Right lobe of liver (tissue), 6 donors: ENCODE measurements around the gene FLT1. TPM values are rescaled to one million over a fixed set of nuclear protein-coding genes. Genes with fewer than 3 reads are reported as not detected.

ENCODE experiments used
- ATAC-seq, 4 donors: fragments of 200-7000 bp; cut with Tn5 transposase; one replicate each; pipeline ENCODE4 v1.9.1; 2020; ENCODE audit warnings: mild to moderate bottlenecking in 4 of 4, moderate library complexity in 4 of 4
- DNase-seq, 3 donors: peaks; one replicate each; pipeline ENCODE4 v3.0.0-alpha.2; 2020
- H3K27ac ChIP-seq, 3 donors: fragments of 200-600 bp; one replicate each; pipeline ENCODE4 v1.8.0; 2022
- H3K27me3 ChIP-seq, 2 donors: fragments of 200-600 bp; one replicate each; pipeline ENCODE4 v1.8.0; 2022
- H3K36me3 ChIP-seq, 4 donors: fragments of 200-600 bp; sonication (generic) in 1 of 4; one replicate each; pipeline versions ENCODE4 v1.5.1 to v1.8.0; 2017 to 2022; ENCODE audit warnings: control low read depth in 1 of 4
- H3K4me1 ChIP-seq, 4 donors: fragments of 200-600 bp; sonication (generic) in 1 of 4; one replicate each; pipeline versions ENCODE4 v1.5.1 to v1.8.0; 2017 to 2022; ENCODE audit warnings: control low read depth in 1 of 4
- H3K4me3 ChIP-seq, 3 donors: fragments of 200-600 bp; one replicate each; pipeline ENCODE4 v1.8.0; 2022
- H3K9me3 ChIP-seq, 4 donors: fragments of 200-600 bp; sonication (generic) in 1 of 4; one replicate each; pipeline versions ENCODE4 v1.5.1 to v1.8.0; 2017 to 2022; ENCODE audit warnings: control low read depth in 1 of 4
- POLR2A ChIP-seq: fragments of 450-650 bp; IDR thresholded peaks from one replicate; pipeline ENCODE4 v1.6.1; 2017; ENCODE audit warnings: antibody characterized with exemption, mild to moderate bottlenecking
- WGBS: methylation state at CpG from one replicate; pipeline ENCODE4 v1.1.6; 2018; ENCODE audit warnings: low coverage, low lambda C conversion rate; ENCODE audit not compliant: insufficient coverage; ENCODE audit errors: missing lambda C conversion rate; 5-methylcytosine and 5-hydroxymethylcytosine counted together
- intact Hi-C, 2 donors: fragments of 100-400 bp; cut with DNase I; formaldehyde crosslinking; loops; one replicate each; pipeline versions ENCODE4 v1.11.2 to v1.14.1; 2022
- total RNA-seq, 6 experiments: library from RNA; depleted of rRNA in 2 of 6; stranded (reverse); fragments of >200 nt in 2 of 6; fragmentation: NEBNext Ultra II Directional in 3 of 6; extraction: Animal tissue kit (Norgen Biotek cat#: 25700) in 3 of 6; gene quantifications; one replicate each; pipeline versions ENCODE4 v1.1.0 to v1.2.4, GENCODE V29; 2016 to 2023
- TF ChIP-seq, protein P1 (sequence below), 4 donors: fragments of 200-600 bp in 3 of 4; fragments of 450-650 bp in 1 of 4; IDR thresholded peaks; one replicate each; pipeline versions ENCODE4 v1.5.1 to v1.8.0; 2016 to 2022; ENCODE audit warnings: antibody characterized with exemption in 4 of 4, mild to moderate bottlenecking in 2 of 4
- donor health status: DM: no; HTN: yes; CAD: no.
- donor health status: DM: no; HTN: no; CAD: no.
- donor health status: DM: no; HTN: no; CAD: no.
- donor health status: DM: no; HTN: yes; CAD: no.
- donor health status: DM: no; HTN: yes; CAD: no.

The FLT1 gene
- total RNA-seq, 6 experiments from 2014 or later: 10.6 to 66.4 (median 20.5) TPM

DNA sequence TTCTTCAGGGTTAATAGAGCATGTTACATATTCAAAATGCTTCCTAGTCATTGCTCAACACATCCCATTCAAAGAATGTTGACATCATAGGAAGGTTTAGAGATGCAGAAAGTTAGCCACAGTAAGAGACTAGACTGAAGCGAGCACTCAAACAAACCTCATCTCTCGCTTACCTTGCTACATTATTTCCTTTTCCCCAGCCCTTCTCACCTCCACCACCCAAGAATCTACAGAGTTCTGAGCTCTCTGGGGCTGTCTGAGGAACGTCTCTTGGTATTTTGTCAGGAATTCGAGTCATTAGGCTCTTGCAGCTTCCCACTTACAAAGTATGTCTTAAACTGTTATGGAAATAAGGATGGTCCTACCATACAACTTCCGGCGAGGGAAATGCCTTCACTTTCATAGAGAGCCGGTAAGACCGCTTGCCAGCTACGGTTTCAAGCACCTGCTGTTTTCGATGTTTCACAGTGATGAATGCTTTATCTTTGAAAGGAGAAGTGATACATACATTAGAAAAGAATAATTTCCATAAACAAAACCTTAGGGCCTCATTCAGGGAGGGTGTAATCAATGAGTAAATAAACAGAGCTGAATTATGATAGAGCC is 65.1 kb downstream of the FLT1 start:
- ATAC-seq (no peak), DNase-seq (no peak)
- H3K4me1 ChIP-seq: no peaks in the 10 kb centered on the region
- H3K27me3 ChIP-seq: peaks cover 0 to 6% of the 10 kb centered on the region in 2 donors
- WGBS: 59% methylated on average over 10 of the region's 10 CpGs
- no peaks in the 10 kb centered on the region for H3K36me3 ChIP-seq
- no peak overlapping the region for H3K27ac ChIP-seq
- no peak overlapping the region for H3K4me3 ChIP-seq
- no peaks in the 10 kb centered on the region for H3K9me3 ChIP-seq
- intact Hi-C loops: no loop called here
- TF ChIP-seq, protein P1, sequence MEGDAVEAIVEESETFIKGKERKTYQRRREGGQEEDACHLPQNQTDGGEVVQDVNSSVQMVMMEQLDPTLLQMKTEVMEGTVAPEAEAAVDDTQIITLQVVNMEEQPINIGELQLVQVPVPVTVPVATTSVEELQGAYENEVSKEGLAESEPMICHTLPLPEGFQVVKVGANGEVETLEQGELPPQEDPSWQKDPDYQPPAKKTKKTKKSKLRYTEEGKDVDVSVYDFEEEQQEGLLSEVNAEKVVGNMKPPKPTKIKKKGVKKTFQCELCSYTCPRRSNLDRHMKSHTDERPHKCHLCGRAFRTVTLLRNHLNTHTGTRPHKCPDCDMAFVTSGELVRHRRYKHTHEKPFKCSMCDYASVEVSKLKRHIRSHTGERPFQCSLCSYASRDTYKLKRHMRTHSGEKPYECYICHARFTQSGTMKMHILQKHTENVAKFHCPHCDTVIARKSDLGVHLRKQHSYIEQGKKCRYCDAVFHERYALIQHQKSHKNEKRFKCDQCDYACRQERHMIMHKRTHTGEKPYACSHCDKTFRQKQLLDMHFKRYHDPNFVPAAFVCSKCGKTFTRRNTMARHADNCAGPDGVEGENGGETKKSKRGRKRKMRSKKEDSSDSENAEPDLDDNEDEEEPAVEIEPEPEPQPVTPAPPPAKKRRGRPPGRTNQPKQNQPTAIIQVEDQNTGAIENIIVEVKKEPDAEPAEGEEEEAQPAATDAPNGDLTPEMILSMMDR (IDR thresholded peaks at IDR 0.05): no peak
- no peak for TF ChIP-seq POLR2A

DNA sequence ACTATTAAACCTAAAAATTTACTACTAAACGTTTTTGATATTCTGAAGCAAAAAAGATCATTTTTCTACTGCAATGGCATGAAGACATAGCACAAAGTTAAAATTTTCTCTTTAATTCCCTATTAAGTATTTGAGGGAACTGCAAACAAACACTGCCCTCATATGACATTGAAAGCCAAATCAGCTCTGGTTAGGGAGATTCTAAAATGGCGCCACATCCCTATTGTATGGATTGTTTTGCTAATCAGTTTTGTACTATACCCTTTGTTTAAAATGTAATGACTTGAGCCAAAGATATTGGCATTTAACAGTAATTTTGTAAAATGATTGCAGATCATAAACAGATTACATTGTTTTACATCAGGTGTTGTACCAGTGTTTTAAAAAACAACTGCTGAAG is 65.8 kb downstream of the FLT1 start:
- Histone ChIP-seq H3K9me3 (no peaks in the 10 kb centered on the region), H3K27ac (no peak overlapping the region), H3K36me3 (no peaks in the 10 kb centered on the region), H3K4me3 (no peak overlapping the region), H3K27me3 (peaks cover 0 to 6% of the 10 kb centered on the region in 2 donors), H3K4me1 (no peaks in the 10 kb centered on the region)
- WGBS: 48% methylated on average over 2 of the region's 2 CpGs
- intact Hi-C loops: no loop called here
- ATAC-seq (no peak), DNase-seq (no peak)
- no peak for TF ChIP-seq POLR2A
- TF ChIP-seq, protein P1 (IDR thresholded peaks at IDR 0.05): no peak

DNA sequence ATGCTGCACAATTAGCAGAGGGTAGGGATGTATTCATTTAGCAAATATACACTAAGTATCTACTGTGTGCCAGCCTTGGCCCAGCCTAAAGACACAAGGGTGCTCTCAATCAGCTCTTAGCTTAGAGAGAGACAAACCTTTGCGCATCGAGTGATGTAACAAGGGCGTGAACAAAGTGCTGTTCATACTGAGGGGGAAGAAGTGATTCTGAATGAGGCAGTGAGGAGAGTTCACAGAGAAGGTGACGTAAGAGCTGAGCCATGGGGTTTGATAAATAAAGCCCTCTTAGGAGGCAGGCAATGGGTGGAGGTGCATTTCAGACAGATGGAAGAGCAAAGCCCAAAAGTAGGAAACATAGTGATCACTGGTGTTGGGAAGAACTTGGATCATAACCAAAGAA is 68.5 kb downstream of the FLT1 start:
- ATAC-seq: no peak
- intact Hi-C loops: no loop called here
- no peak for TF ChIP-seq POLR2A
- TF ChIP-seq, protein P1 (IDR thresholded peaks at IDR 0.05): no peak

DNA sequence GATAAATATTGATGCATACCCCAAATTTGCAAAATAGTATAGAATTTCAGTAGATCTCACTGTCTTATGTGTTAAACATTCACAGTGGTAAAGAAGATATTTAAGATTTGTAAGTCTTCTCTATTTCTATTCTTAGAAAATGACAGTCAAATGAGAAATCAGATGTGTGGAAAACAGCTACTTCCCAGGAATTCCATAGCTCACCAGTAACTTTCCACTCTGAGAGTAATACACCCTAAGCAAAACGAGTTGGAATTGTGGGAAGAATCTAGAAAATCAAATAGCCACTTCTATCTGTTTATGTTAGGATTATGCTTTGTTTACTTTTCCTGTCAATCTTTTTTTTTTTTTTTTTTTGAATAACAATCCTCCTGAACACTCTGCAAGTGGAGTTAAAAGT is 69.1 kb downstream of the FLT1 start:
- Histone ChIP-seq H3K4me1 (no peaks in the 10 kb centered on the region), H3K27ac (no peak overlapping the region), H3K9me3 (no peaks in the 10 kb centered on the region), H3K27me3 (no peaks in the 10 kb centered on the region), H3K36me3 (no peaks in the 10 kb centered on the region), H3K4me3 (no peak overlapping the region)
- TF ChIP-seq, protein P1 (IDR thresholded peaks at IDR 0.05): no peak
- TF ChIP-seq POLR2A: no peak
- ATAC-seq: no peak
- intact Hi-C loops: no loop called here
- no peak for DNase-seq
- WGBS: 7% methylated on average over 1 of the region's 1 CpG

More for the DNA sequence above, 68.5 kb downstream of the FLT1 start:
- 87% methylated on average over 4 of the region's 4 CpGs for WGBS
- Histone ChIP-seq H3K27me3 (no peaks in the 10 kb centered on the region), H3K9me3 (no peaks in the 10 kb centered on the region), H3K27ac (no peak overlapping the region), H3K36me3 (no peaks in the 10 kb centered on the region), H3K4me1 (no peaks in the 10 kb centered on the region), H3K4me3 (no peak overlapping the region)
- no peak for DNase-seq
